Measurements from ENCODE around the gene TLNRD1. TPM values are rescaled to one million over a fixed set of nuclear protein-coding genes. Genes with fewer than 3 reads are reported as not detected.

TLNRD1 gene
- total RNA-seq, 1 experiment from 2014 or later, result 19.3 TPM

- Histone ChIP-seq H2BK5ac (ENCODE audit: insufficient read length, low read length) (no peak overlapping the region), H2BK15ac (ENCODE audit: low read depth, low read length) (no peak overlapping the region), H4K91ac (ENCODE audit: insufficient read length, low read depth, low read length) (no peak overlapping the region), H4K5ac (ENCODE audit: insufficient read length, low read depth, low read length) (no peak overlapping the region), H3K23ac (ENCODE audit: insufficient read length, low read depth, low read length) (no peak overlapping the region), H4K8ac (replicated peaks; ENCODE audit: insufficient read length, low read depth, low read length) (no peak overlapping the region), H3K4me1 (ENCODE audit: insufficient read depth, low read length) (no peaks in the 10 kb centered on the region), H3T11ph (ENCODE audit: low read length) (no peak overlapping the region), H3K9me3 (ENCODE audit: control insufficient read depth, low read depth, low read length) (no peaks in the 10 kb centered on the region), H3K4me2 (ENCODE audit: insufficient read depth, insufficient read length, low read length) (no peak overlapping the region), H3K9ac (ENCODE audit: extremely low read depth, insufficient read length, low read length) (no peak overlapping the region), H3K27me3 (ENCODE audit: insufficient read depth, low read length) (no peaks in the 10 kb centered on the region), H3K4ac (ENCODE audit: low read depth, low read length) (no peak overlapping the region), H3K27ac (ENCODE audit: insufficient read length, low read depth, low read length) (no peak overlapping the region), H3K79me2 (ENCODE audit: insufficient read depth, low read length) (no peaks in the 10 kb centered on the region), H3K79me1 (ENCODE audit: insufficient read depth, low read depth, low read length, poor library complexity, severe bottlenecking) (no peaks in the 10 kb centered on the region), H3K23me2 (ENCODE audit: insufficient read length, low read depth, low read length, poor library complexity, severe bottlenecking) (no peaks in the 10 kb centered on the region), H2AFZ (ENCODE audit: low read length) (no peak overlapping the region), H3K18ac (ENCODE audit: insufficient read length, low read depth, low read length) (no peak overlapping the region), H2BK20ac (ENCODE audit: low read depth, low read length, poor library complexity, severe bottlenecking) (no peak overlapping the region), H2BK12ac (ENCODE audit: insufficient read length, low read depth, low read length) (no peak overlapping the region), H2AK5ac (ENCODE audit: insufficient read length, low read length) (no peak overlapping the region), H3K56ac (ENCODE audit: insufficient read length, low read depth, low read length) (no peak overlapping the region), H3K14ac (ENCODE audit: insufficient read depth, low read length) (no peak overlapping the region), H2BK120ac (ENCODE audit: low read depth, low read length, poor library complexity, severe bottlenecking) (no peak overlapping the region), H4K20me1 (ENCODE audit: control insufficient read depth, insufficient read depth, insufficient read length) (no peaks in the 10 kb centered on the region)
- no peaks in the 10 kb centered on the region for H3K36me3 Mint-ChIP-seq (ENCODE audit: insufficient read depth in 1 of 3, low read depth in 3 of 3)
- WGBS (ENCODE audit: extremely low coverage, insufficient read length, low lambda C conversion rate), result no CpG with 5 or more reads among the region's 4 CpGs
- peaks cover 4% of the 10 kb centered on the region; the same call in 1 of the 2 replicates for H3K27me3 Mint-ChIP-seq (ENCODE audit: low read depth)
- no peak overlapping the region for H3K27ac Mint-ChIP-seq
- H3K4me1 Mint-ChIP-seq, result no peaks in the 10 kb centered on the region; a peak in 1 of 4 replicates
- H3K9me3 Mint-ChIP-seq, result no peaks in the 10 kb centered on the region
- no peak for TF ChIP-seq CTCF (conservative IDR thresholded peaks at IDR 0.05)
- H3K4me3 Mint-ChIP-seq, result no peak overlapping the region
- no peak for DNase-seq
These were observed 50.1 kb downstream of the TLNRD1 start for GRCh38 chr15:81050805-81051204.
